IMR-90 (cell line): ENCODE results near the gene TPX2. TPM values are rescaled to one million over a fixed set of nuclear protein-coding genes. Genes with fewer than 3 reads are reported as not detected.
A peak's percentile ranks its signal among the peaks of the same experiment; 100 is the strongest.

ENCODE experiments used
- ATAC-seq: fragments of 200-7000 bp; cut with Tn5 transposase; 2 replicates; pipeline ENCODE4 v1.9.1; 2020; ENCODE audit warnings: low read depth, mild to moderate bottlenecking, moderate library complexity
- BruUV-seq: library from RNA; stranded (reverse); fragments of 400-500 nt; replicated peaks from 2 replicates; lab custom pipeline; 2021; lab: Mats Ljungman, UMichigan
- CTCF ChIA-PET: fragments of 300-600 bp; formaldehyde crosslinking; extraction: SDS; loops from one replicate; lab custom pipeline; 2021; ENCODE audit warnings: antibody characterized with exemption; lab: Yijun Ruan, JAX
- POLR2A ChIA-PET: fragments of 300-600 bp; sonication (Branson Sonifier 250); formaldehyde crosslinking; loops from one replicate; lab custom pipeline; 2022; ENCODE audit warnings: antibody characterized with exemption; ENCODE audit not compliant: unreplicated experiment; lab: Charles Lee
- DNase-seq: peaks from one replicate; pipeline ENCODE4 v3.0.0; 2013
- H2AFZ ChIP-seq: replicated peaks from 2 replicates; pipeline ENCODE3; 2013; ENCODE audit warnings: low read length, mild to moderate bottlenecking; ENCODE audit not compliant: poor library complexity
- H2AK5ac ChIP-seq: 2 replicates; pipeline ENCODE4 v1.6.1; 2013; ENCODE audit warnings: low read depth, low read length, inconsistent platforms
- H2AK9ac ChIP-seq: replicated peaks from 2 replicates; pipeline ENCODE3; 2013; ENCODE audit warnings: mild to moderate bottlenecking, low read depth, low read length, moderate library complexity; ENCODE audit not compliant: poor library complexity
- H2BK120ac ChIP-seq: 2 replicates; pipeline ENCODE4 v1.6.1; 2013; ENCODE audit warnings: low read depth, low read length, inconsistent platforms
- H2BK15ac ChIP-seq: 3 replicates; pipeline ENCODE4 v1.6.1; 2013; ENCODE audit warnings: low read depth, low read length, inconsistent platforms
- H2BK20ac ChIP-seq: 2 replicates; pipeline ENCODE4 v1.6.1; 2013; ENCODE audit warnings: low read depth, mild to moderate bottlenecking, inconsistent platforms, low read length, moderate library complexity
- H2BK5ac ChIP-seq: 2 replicates; pipeline ENCODE4 v1.6.1; 2013; ENCODE audit warnings: mild to moderate bottlenecking, low read depth, low read length, inconsistent platforms; ENCODE audit not compliant: poor library complexity, severe bottlenecking
- H3K14ac ChIP-seq: replicated peaks from 2 replicates; pipeline ENCODE4 v1.6.1; 2013; ENCODE audit warnings: low read depth, low read length, inconsistent platforms
- H3K18ac ChIP-seq: 2 replicates; pipeline ENCODE4 v1.6.1; 2013; ENCODE audit warnings: low read depth, low read length, control low read depth
- H3K23ac ChIP-seq: 2 replicates; pipeline ENCODE4 v1.6.1; 2013; ENCODE audit warnings: low read depth, low read length, inconsistent platforms
- H3K27ac ChIP-seq: 2 replicates; pipeline ENCODE4 v1.5.1; 2013; ENCODE audit warnings: mild to moderate bottlenecking, control low read depth, low read length; ENCODE audit not compliant: insufficient read depth
- H3K27me3 ChIP-seq: 2 replicates; pipeline ENCODE4 v1.6.1; 2013; ENCODE audit warnings: low read length; ENCODE audit not compliant: control insufficient read depth, insufficient read depth
- H3K36me3 ChIP-seq: 2 replicates; pipeline ENCODE4 v1.6.1; 2013; ENCODE audit warnings: low read length, mixed read lengths; ENCODE audit not compliant: control insufficient read depth, insufficient read depth
- H3K4ac ChIP-seq: 2 replicates; pipeline ENCODE4 v1.6.1; 2013; ENCODE audit warnings: low read depth, low read length, inconsistent platforms
- H3K4me1 ChIP-seq: 2 replicates; pipeline ENCODE4 v1.6.1; 2013; ENCODE audit warnings: low read length, mixed read lengths; ENCODE audit not compliant: control insufficient read depth, insufficient read depth
- H3K4me2 ChIP-seq: 2 replicates; pipeline ENCODE4 v1.6.1; 2013; ENCODE audit warnings: low read depth, mild to moderate bottlenecking, control low read depth, low read length, moderate library complexity
- H3K4me3 ChIP-seq: 2 replicates; pipeline ENCODE4 v1.5.1; 2013; ENCODE audit warnings: low read depth, mild to moderate bottlenecking, control low read depth, low read length, moderate library complexity; ENCODE audit not compliant: insufficient read depth
- H3K56ac ChIP-seq: 2 replicates; pipeline ENCODE4 v1.6.1; 2013; ENCODE audit warnings: low read length, inconsistent platforms; ENCODE audit not compliant: insufficient read depth; ENCODE audit errors: extremely low read depth
- H3K79me1 ChIP-seq, 2 experiments: 2 replicates each; pipeline ENCODE4 v1.6.1; 2013; ENCODE audit warnings: low read length in 2 of 2, inconsistent platforms in 1 of 2, low read depth in 1 of 2
- H3K9ac ChIP-seq: 2 replicates; pipeline ENCODE4 v1.6.1; 2013; ENCODE audit warnings: low read depth, low read length, control low read depth
- H3K9me1 ChIP-seq: 2 replicates; pipeline ENCODE4 v1.6.1; 2013; ENCODE audit warnings: low read length, inconsistent platforms; ENCODE audit not compliant: insufficient read depth
- H3K9me3 ChIP-seq: 2 replicates; pipeline ENCODE4 v1.6.1; 2013; ENCODE audit warnings: low read length; ENCODE audit not compliant: control insufficient read depth, insufficient read depth
- H4K20me1 ChIP-seq: 2 replicates; pipeline ENCODE4 v1.6.1; 2013; ENCODE audit warnings: low read length, inconsistent platforms; ENCODE audit not compliant: insufficient read depth
- H4K5ac ChIP-seq: 2 replicates; pipeline ENCODE4 v1.6.1; 2013; ENCODE audit warnings: mild to moderate bottlenecking, low read depth, low read length, control low read depth
- H4K8ac ChIP-seq, 2 experiments: 2 replicates each; pipeline ENCODE4 v1.6.1; 2013; ENCODE audit warnings: low read depth in 2 of 2, low read length in 2 of 2, control low read depth in 1 of 2, inconsistent platforms in 1 of 2
- H4K91ac ChIP-seq: 2 replicates; pipeline ENCODE4 v1.6.1; 2013; ENCODE audit warnings: low read depth, low read length, inconsistent platforms; ENCODE audit not compliant: insufficient read depth
- BHLHE40 ChIP-seq: fragments of 150-350 bp; IDR thresholded peaks from 2 replicates; pipeline ENCODE4 v1.6.1; 2016; ENCODE audit warnings: mild to moderate bottlenecking, low read depth, low read length
- CEBPB ChIP-seq: IDR thresholded peaks from 2 replicates; pipeline ENCODE4 v1.6.1; 2012; ENCODE audit warnings: low read depth, low read length, improper control_type of control experiment
- CTCF ChIP-seq: conservative IDR thresholded peaks from 2 replicates; pipeline ENCODE4 v1.5.1; 2012; ENCODE audit warnings: mild to moderate bottlenecking, low read depth, low read length, improper control_type of control experiment
- ELK1 ChIP-seq: fragments of 150-350 bp; IDR thresholded peaks from 2 replicates; pipeline ENCODE4 v1.6.1; 2016; ENCODE audit warnings: low read depth, mild to moderate bottlenecking, low read length, moderate library complexity, borderline replicate concordance
- FOS ChIP-seq: fragments of 150-350 bp; IDR thresholded peaks from 2 replicates; pipeline ENCODE4 v1.6.1; 2016; ENCODE audit warnings: low read depth, low read length
- MAZ ChIP-seq: IDR thresholded peaks from 2 replicates; pipeline ENCODE4 v1.6.1; 2012; ENCODE audit warnings: low read depth, mild to moderate bottlenecking, low read length, improper control_type of control experiment, moderate library complexity, borderline replicate concordance
- WGBS, 2 experiments: methylation state at CpG; one replicate each; pipeline versions ENCODE4 v1.1.5 to v1.1.7; 2013; ENCODE audit warnings: missing lambda C conversion rate in 2 of 2; ENCODE audit not compliant: insufficient read length in 1 of 2; ENCODE audit errors: extremely low coverage in 2 of 2; 5-methylcytosine and 5-hydroxymethylcytosine counted together
- dilution Hi-C: fragments of 300-500 bp; cut with HindIII; formaldehyde crosslinking; loops from one replicate; pipeline ENCODE4 v1.14.3; 2018; ENCODE audit warnings: low sequenced_read_pairs; ENCODE audit not compliant: unreplicated experiment
- in situ Hi-C: fragments of 300-500 bp; cut with MboI; formaldehyde crosslinking; loops from 3 replicates; pipeline ENCODE4 v1.14.3; 2019; ENCODE audit warnings: low sequenced_read_pairs, inconsistent platforms, mixed read lengths
- intact Hi-C: fragments of 100-400 bp; cut with micrococcal nuclease; formaldehyde crosslinking; loops from 2 replicates; pipeline ENCODE4 v1.10.0; 2022
- polyA plus RNA-seq, 3 experiments: library from polyadenylated mRNA; depleted of rRNA; stranded (reverse); fragments of >200 nt; gene quantifications; 2 replicates each; pipeline ENCODE4 v1.2.3, GENCODE V29; 2012; ENCODE audit warnings: low replicate concordance in 1 of 3
- total RNA-seq: library from RNA; depleted of rRNA; stranded (reverse); fragments of >200 nt; gene quantifications from 2 replicates; pipeline ENCODE4 v1.2.3, GENCODE V29; 2012

TPX2 gene
- total and polyA plus RNA-seq, 2 of the 4 experiments (the other 2 are of a cell fraction), result 28.5 to 72.2 TPM

- ChIA-PET CTCF (interaction anchor here (0.6 to 1.2 kb wide), 3 partner anchors 34 to 237 kb away, joined by 3 to 5 read pairs (median 3); no protein-coding TSS in a partner anchor), POLR2A (interaction anchor here (1.3 kb wide), 1 partner anchor 28 kb away, joined by 4 read pairs; no protein-coding TSS in a partner anchor)
- H4K20me1 ChIP-seq, result no peaks in the 10 kb centered on the region
- intact Hi-C loops, result no loop called here
- peaks cover 44 to 81% of the 10 kb centered on the region in 2 experiments for H3K79me1 ChIP-seq
- H2BK15ac ChIP-seq, result peak overlapping the region; percentile 97; the same call in 2 of the 3 replicates
- peak overlapping the region; percentile 52 for H2AK9ac ChIP-seq
- peak overlapping the region; percentile 96 for H4K91ac ChIP-seq
- no peak overlapping the region for H3K56ac ChIP-seq
- peak overlapping the region; percentile 45 for H3K27ac ChIP-seq
- H3K18ac ChIP-seq, result peak overlapping the region; percentile 67; the same call in 1 of the 2 replicates
- no TSS peak for BruUV-seq
- peaks cover 35% of the 10 kb centered on the region for H3K4me1 ChIP-seq
- dilution Hi-C loops, result no loop called here
- no peak overlapping the region for H3K4me3 ChIP-seq
- peak overlapping the region; percentile 88 for H3K4ac ChIP-seq
- peak overlapping the region; percentile 47 for H3K23ac ChIP-seq
- H2BK120ac ChIP-seq, result peak overlapping the region; percentile 59
- no peak overlapping the region for H3K9ac ChIP-seq
- H3K14ac ChIP-seq, result peak overlapping the region; percentile 77
- WGBS, 2 experiments, result 100% methylated on average over 2 of the region's 12 CpGs; no CpG with 5 or more reads in 1 of the 2 experiments
- H4K5ac ChIP-seq, result peak overlapping the region; percentile 83; the same call in 1 of the 2 replicates
- peak overlapping the region; percentile 85; a peak in 3 of 4 replicates for H4K8ac ChIP-seq
- DNase-seq, result peak; percentile 57
- in situ Hi-C loops, result no loop called here
- H2AFZ ChIP-seq, result peak overlapping the region; percentile 47
- peak overlapping the region; percentile 73 for H2BK5ac ChIP-seq
- no peaks in the 10 kb centered on the region for H3K9me3 ChIP-seq
- TF ChIP-seq MAZ, result no peak
- TF ChIP-seq CTCF, result no peak
- no peak for TF ChIP-seq BHLHE40
- TF ChIP-seq CEBPB, result peak; percentile 77
- TF ChIP-seq ELK1, result no peak
- TF ChIP-seq FOS, result 0 out of 2 replicates have a peak, but pooled peaks have one; percentile 23
- H3K4me2 ChIP-seq, result no peak overlapping the region
- peak overlapping the region; percentile 65; the same call in 1 of the 2 replicates for H2BK20ac ChIP-seq
- H3K36me3 ChIP-seq, result peaks cover 8% of the 10 kb centered on the region
- peaks cover 39% of the 10 kb centered on the region for H3K9me1 ChIP-seq
- peak; percentile 48 for ATAC-seq
- H3K27me3 ChIP-seq, result no peaks in the 10 kb centered on the region
- peak overlapping the region; percentile 95 for H2AK5ac ChIP-seq
Measured at GRCh38 chr20:31695849-31696804, 43.0 kb upstream of the TPX2 start.
